Adrenal gland (tissue), 12 donors: ENCODE results near the gene DNASE1L3. TPM values are rescaled to one million over a fixed set of nuclear protein-coding genes. Genes with fewer than 3 reads are reported as not detected.
"Not testable (repeated sequence)": the region's sequence is repeated elsewhere in the genome, so short reads cannot be mapped to it uniquely, and the experiment has no call there.

Experiments
- DNase-seq, 7 donors: peaks; one replicate each; pipeline ENCODE4 v3.0.0-alpha.2; 2019 to 2020
- H3K27ac ChIP-seq, 5 donors: fragments of 200-600 bp; sonication (generic) in 4 of 5; 1 replicate in 3 of 5; 2 replicates in 2 of 5; pipeline versions ENCODE4 v1.5.1 to v1.8.0; 2016 to 2020; ENCODE audit warnings: mild to moderate bottlenecking in 1 of 5
- H3K27me3 ChIP-seq: fragments of 200-600 bp; 2 replicates; pipeline ENCODE4 v1.8.0; 2021
- H3K36me3 ChIP-seq, 2 donors: fragments of 200-600 bp; replicated peaks in 1 of 2; 1 replicate in 1 of 2; 2 replicates in 1 of 2; pipeline versions ENCODE4 v1.5.1 to v1.8.0; 2018 to 2022
- H3K4me1 ChIP-seq, 2 donors: fragments of 200-600 bp; replicated peaks in 1 of 2; 1 replicate in 1 of 2; 2 replicates in 1 of 2; pipeline versions ENCODE4 v1.5.1 to v1.8.0; 2018 to 2021
- H3K4me3 ChIP-seq, 4 donors: fragments of 200-600 bp; sonication (generic) in 3 of 4; one replicate each; pipeline ENCODE4 v1.5.1; 2016 to 2018
- H3K9me3 ChIP-seq, 3 donors: fragments of 200-600 bp; sonication (generic) in 1 of 3; replicated peaks in 1 of 3; 1 replicate in 2 of 3; 2 replicates in 1 of 3; pipeline versions ENCODE4 v1.5.1 to v1.8.0; 2016 to 2021
- POLR2A ChIP-seq, 2 donors: fragments of 450-650 bp; IDR thresholded peaks; one replicate each; pipeline ENCODE4 v1.6.1; 2017; ENCODE audit warnings: antibody characterized with exemption in 2 of 2, mild to moderate bottlenecking in 2 of 2, moderate library complexity in 1 of 2
- WGBS, 4 donors: extraction: QIAGEN DNeasy Blood & Tissue Kit in 2 of 4; methylation state at CpG; one replicate each; pipeline versions ENCODE4 v1.1.5 to v1.1.7; 2013 to 2017; 5-methylcytosine and 5-hydroxymethylcytosine counted together
- intact Hi-C, 2 donors: fragments of 100-400 bp; cut with DNase I; formaldehyde crosslinking; loops; one replicate each; pipeline versions ENCODE4 v1.14.1 to v1.15.0; 2022 to 2023
- polyA plus RNA-seq, 3 donors: library from polyadenylated mRNA; stranded (reverse); fragments of 200-250 nt in 2 of 3; fragments of 350-450 nt in 1 of 3; fragmentation: Illumina TruSeq in 1 of 3; extraction: RNeasy Lipid Tissue Mini Kit (QIAGEN cat#74804) in 1 of 3; gene quantifications; one replicate each; pipeline ENCODE4 v1.2.3, GENCODE V29; 2013 to 2014
- total RNA-seq, 9 donors: library from RNA; depleted of rRNA in 4 of 9; stranded (reverse); fragments of >200 nt in 4 of 9; fragments of 120-200 nt in 1 of 9; fragmentation: NEBNext Ultra II Directional in 1 of 9; extraction: Animal tissue kit (Norgen Biotek cat#: 25700) in 1 of 9; gene quantifications; one replicate each; pipeline versions ENCODE4 v1.1.0 to v1.2.4, GENCODE V29; 2013 to 2023
- TF ChIP-seq, protein P1 (sequence below), 6 experiments: fragments of 450-650 bp in 4 of 6; fragments of 200-600 bp in 2 of 6; sonication (generic) in 1 of 6; IDR thresholded peaks; 1 replicate in 5 of 6; 2 replicates in 1 of 6; pipeline versions ENCODE4 v1.5.1 to v1.8.0; 2016 to 2021; ENCODE audit warnings: antibody characterized with exemption in 6 of 6, mild to moderate bottlenecking in 2 of 6, moderate library complexity in 1 of 6
- donor health status: healthy with polysubstance abuse.
- donor health status: Bipolar disorder and iron deficiency.
- donor health status: DM: yes; HTN: yes; CAD: no.
- donor health status: DM: no; HTN: no; CAD: no.
- donor health status: DM: no; HTN: no; CAD: no.
- donor health status: DM: yes; HTN: yes; CAD: no.

Gene DNASE1L3
- total and polyA plus RNA-seq, 12 donors, result 23.8 to 83.9 (median 55.3) TPM

DNA sequence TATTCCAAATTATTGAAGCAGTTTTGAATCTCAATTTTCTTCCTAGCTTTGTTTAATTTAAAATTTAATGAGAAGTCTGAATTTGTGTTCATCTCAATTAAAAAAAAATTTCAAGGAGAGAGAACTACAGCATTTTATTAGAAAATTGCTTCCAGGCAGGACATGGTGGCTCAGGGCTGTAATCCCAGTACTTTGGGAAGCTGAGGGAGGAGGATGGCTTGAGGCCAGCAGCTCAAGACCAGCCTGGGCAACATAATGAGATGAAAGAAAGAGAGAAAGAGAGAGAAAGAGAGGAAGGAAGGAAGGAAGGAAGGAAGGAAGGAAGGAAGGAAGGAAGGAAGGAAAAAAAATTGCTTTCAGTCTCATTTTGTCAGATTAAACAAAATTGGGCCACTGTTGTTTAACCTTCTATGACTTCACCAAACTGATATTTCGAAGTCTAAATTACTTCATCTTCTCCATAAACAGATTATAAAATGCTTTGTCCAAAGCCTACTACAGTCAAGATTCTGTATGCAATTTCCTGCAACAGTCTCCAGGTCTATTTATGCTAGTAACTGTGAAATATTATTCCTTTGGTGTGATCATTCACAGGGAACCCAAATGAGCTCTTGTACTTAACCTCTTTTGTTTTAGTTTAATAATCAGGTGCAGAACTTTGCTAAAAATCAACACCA lies 20.2 kb upstream of the DNASE1L3 start:
- TF ChIP-seq, protein P1, sequence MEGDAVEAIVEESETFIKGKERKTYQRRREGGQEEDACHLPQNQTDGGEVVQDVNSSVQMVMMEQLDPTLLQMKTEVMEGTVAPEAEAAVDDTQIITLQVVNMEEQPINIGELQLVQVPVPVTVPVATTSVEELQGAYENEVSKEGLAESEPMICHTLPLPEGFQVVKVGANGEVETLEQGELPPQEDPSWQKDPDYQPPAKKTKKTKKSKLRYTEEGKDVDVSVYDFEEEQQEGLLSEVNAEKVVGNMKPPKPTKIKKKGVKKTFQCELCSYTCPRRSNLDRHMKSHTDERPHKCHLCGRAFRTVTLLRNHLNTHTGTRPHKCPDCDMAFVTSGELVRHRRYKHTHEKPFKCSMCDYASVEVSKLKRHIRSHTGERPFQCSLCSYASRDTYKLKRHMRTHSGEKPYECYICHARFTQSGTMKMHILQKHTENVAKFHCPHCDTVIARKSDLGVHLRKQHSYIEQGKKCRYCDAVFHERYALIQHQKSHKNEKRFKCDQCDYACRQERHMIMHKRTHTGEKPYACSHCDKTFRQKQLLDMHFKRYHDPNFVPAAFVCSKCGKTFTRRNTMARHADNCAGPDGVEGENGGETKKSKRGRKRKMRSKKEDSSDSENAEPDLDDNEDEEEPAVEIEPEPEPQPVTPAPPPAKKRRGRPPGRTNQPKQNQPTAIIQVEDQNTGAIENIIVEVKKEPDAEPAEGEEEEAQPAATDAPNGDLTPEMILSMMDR (IDR thresholded peaks at IDR 0.05), result no peak
- no peak for TF ChIP-seq POLR2A (IDR thresholded peaks at IDR 0.05)
- no peaks in the 10 kb centered on the region for H3K4me1 ChIP-seq
- intact Hi-C loops, result no loop called here
- no peak overlapping the region for H3K4me3 ChIP-seq
- DNase-seq, result no peak
- no peak overlapping the region for H3K27ac ChIP-seq
- no peaks in the 10 kb centered on the region for H3K27me3 ChIP-seq
- H3K36me3 ChIP-seq, result no peaks in the 10 kb centered on the region
- WGBS, 4 donors, result 0 to 58% (median 37%) methylated on average over 1 of the region's 1 CpG
- H3K9me3 ChIP-seq, result no peaks in the 10 kb centered on the region

DNA sequence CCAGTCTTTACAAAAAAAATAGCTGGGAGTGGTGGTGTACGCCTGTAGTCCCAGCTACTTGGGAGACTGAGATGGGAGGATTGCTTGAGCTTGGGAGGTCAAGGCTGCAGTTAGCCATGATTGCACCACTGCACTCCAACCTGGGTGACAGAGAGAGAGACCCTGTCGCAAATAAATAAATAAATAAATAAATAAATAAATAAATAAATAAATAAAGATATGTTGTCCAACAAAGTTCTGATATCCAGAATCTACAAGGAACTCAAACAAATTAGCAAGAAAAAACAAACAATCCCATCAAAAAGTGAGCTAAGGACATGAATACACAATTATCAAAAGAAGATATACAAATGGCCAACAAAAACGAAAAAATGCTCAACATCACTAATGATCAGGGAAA lies 17.2 kb upstream of the DNASE1L3 start:
- H3K4me1 ChIP-seq, intact Hi-C loops, H3K27me3 ChIP-seq, H3K27ac ChIP-seq, H3K4me3 ChIP-seq, DNase-seq, H3K9me3 ChIP-seq, H3K36me3 ChIP-seq: not testable (repeated sequence)
- WGBS, 4 donors, result 81 to 90% (median 84%) methylated on average over 3 of the region's 3 CpGs

DNA sequence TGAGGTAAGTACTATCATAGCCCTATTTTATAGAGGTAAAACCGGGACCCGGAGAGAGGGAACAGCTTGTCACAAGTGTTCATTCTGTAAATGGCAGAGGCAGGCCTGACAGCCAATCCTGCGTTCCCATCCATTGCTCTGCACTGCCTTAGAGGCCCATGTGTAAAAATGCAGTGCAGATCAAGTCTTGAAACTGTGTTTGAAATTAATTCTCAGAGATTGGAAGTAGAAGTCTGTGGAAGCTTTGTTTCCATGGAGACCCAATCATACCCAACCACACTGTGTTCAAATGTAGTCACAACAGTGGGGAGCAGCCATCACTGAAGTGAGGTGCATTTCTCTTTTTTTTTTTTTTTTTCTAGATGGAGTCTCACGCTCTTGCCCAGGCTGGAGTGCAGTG lies 13.1 kb upstream of the DNASE1L3 start:
- WGBS, 4 donors, result 86 to 95% (median 93%) methylated on average over 4 of the region's 4 CpGs
- DNase-seq, result no peak
- Histone ChIP-seq H3K9me3 (no peaks in the 10 kb centered on the region), H3K27me3 (no peaks in the 10 kb centered on the region), H3K4me3 (no peak overlapping the region), H3K27ac (no peak overlapping the region), H3K36me3 (no peaks in the 10 kb centered on the region), H3K4me1 (no peaks in the 10 kb centered on the region)
- TF ChIP-seq, protein P1 (IDR thresholded peaks at IDR 0.05), result no peak
- no peak for TF ChIP-seq POLR2A (IDR thresholded peaks at IDR 0.05)
- intact Hi-C loops, result no loop called here

DNA sequence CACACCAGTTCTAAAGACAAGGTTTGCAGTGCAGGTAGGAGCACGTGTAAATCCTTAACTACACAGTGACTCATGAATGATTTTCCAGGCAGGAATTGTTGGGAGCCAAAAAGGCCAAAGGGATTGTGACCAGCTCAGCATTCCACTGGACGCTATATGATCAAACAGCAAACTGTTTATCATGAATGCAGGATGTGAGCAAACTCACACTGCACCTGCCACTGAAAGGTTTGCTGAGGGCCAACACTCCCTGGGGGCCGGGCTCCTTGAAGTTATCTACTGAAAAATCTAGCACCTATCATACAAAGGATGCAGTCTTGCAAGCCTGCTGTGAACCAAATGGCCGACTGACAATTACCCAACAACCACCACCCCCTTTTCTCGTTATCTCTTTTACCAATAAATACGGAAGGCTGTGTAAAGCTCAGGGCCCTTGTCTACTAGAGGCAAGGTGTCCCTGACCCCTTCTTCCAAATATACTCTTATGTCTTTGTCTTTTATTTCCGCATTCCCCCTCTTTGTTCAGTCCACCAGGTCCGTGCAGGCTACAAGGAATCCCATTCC lies 11.5 kb upstream of the DNASE1L3 start:
- no peak for DNase-seq
- H3K4me3 ChIP-seq, result no peak overlapping the region
- no peaks in the 10 kb centered on the region for H3K36me3 ChIP-seq
- WGBS, 4 donors, result 81 to 84% (median 82%) methylated on average over 8 of the region's 8 CpGs
- peaks cover 0 to 3% of the 10 kb centered on the region in 2 donors for H3K4me1 ChIP-seq
- TF ChIP-seq, protein P1 (IDR thresholded peaks at IDR 0.05), result no peak
- no peak for TF ChIP-seq POLR2A (IDR thresholded peaks at IDR 0.05)
- intact Hi-C loops, result no loop called here
- no peaks in the 10 kb centered on the region for H3K27me3 ChIP-seq
- H3K27ac ChIP-seq, result no peak overlapping the region
- no peaks in the 10 kb centered on the region for H3K9me3 ChIP-seq

DNA sequence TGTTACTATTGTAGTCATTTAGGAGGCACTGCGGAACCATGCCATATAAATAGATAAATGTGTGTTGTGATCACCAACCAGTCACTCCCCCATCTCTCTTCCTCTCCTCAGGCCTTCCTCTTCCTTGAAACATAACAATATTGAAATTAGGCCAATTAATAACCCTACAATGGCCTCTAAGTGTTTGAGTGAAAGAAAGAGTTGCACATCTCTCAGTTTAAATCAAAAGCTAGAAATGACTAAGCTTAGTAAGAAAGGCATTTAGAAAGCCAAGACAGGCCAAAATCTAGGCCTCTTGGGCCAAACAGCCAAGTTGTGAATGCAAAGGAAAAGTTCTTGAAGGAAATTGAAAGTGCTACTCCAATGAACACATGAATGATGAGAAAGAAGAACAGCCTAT lies 8.1 kb upstream of the DNASE1L3 start:
- intact Hi-C loops, result no loop called here
- no peak for TF ChIP-seq POLR2A (IDR thresholded peaks at IDR 0.05)
- TF ChIP-seq, protein P1 (IDR thresholded peaks at IDR 0.05), result no peak
- Histone ChIP-seq H3K4me1 (peaks cover 0 to 9% of the 10 kb centered on the region in 2 donors), H3K27ac (no peak overlapping the region), H3K27me3 (no peaks in the 10 kb centered on the region), H3K4me3 (no peak overlapping the region), H3K36me3 (no peaks in the 10 kb centered on the region), H3K9me3 (no peaks in the 10 kb centered on the region)
- 77 to 93% (median 86%) methylated on average over 1 of the region's 1 CpG for WGBS, 4 donors
- DNase-seq, result no peak
